GM21737 (cell line): ENCODE measurements around the gene SIGLEC5.
"Not testable (repeated sequence)": the region's sequence is repeated elsewhere in the genome, so short reads cannot be mapped to it uniquely, and the experiment has no call there.

Source experiments
- ATAC-seq: cut with Tn5 transposase; IDR thresholded peaks from one replicate; pipeline ENCODE4 v1.9.1; 2021; ENCODE audit warnings: mild to moderate bottlenecking, moderate library complexity; ENCODE audit not compliant: unreplicated experiment

The SIGLEC5 gene, protein sequence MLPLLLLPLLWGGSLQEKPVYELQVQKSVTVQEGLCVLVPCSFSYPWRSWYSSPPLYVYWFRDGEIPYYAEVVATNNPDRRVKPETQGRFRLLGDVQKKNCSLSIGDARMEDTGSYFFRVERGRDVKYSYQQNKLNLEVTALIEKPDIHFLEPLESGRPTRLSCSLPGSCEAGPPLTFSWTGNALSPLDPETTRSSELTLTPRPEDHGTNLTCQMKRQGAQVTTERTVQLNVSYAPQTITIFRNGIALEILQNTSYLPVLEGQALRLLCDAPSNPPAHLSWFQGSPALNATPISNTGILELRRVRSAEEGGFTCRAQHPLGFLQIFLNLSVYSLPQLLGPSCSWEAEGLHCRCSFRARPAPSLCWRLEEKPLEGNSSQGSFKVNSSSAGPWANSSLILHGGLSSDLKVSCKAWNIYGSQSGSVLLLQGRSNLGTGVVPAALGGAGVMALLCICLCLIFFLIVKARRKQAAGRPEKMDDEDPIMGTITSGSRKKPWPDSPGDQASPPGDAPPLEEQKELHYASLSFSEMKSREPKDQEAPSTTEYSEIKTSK

GRCh38 chr19:51630315-51630714, at the start of gene SIGLEC5:
SIGLEC5 (minus strand) TSS chr19:51630401; CDS start chr19:51630335, 66 bp downstream.
- ATAC-seq: not testable (repeated sequence)

DNA sequence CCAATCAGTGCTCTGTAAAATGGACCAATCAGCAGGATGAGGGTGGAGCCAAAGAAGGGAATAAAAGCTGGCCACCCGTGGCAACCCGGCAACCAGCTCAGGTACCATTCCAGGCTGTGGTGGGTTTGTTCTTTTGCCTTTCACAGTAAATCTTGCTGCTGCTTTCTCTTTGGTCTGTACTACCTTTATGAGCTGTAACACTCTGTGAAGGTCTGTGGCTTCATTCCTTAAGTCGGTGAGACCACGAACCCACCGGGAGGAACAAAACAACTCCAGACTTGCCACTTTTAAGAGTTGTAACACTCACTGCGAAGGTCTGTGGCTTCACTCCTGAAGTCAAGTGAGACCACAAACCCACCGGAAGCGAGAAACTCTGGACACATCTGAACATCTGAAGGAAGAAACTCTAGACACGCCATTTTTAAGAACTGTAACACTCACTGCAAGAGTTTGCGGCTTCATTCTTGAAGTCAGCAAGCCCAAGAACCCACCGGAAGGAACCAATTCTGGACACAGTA, 46.4 kb upstream of the SIGLEC5 start:
- ATAC-seq: no peak

DNA sequence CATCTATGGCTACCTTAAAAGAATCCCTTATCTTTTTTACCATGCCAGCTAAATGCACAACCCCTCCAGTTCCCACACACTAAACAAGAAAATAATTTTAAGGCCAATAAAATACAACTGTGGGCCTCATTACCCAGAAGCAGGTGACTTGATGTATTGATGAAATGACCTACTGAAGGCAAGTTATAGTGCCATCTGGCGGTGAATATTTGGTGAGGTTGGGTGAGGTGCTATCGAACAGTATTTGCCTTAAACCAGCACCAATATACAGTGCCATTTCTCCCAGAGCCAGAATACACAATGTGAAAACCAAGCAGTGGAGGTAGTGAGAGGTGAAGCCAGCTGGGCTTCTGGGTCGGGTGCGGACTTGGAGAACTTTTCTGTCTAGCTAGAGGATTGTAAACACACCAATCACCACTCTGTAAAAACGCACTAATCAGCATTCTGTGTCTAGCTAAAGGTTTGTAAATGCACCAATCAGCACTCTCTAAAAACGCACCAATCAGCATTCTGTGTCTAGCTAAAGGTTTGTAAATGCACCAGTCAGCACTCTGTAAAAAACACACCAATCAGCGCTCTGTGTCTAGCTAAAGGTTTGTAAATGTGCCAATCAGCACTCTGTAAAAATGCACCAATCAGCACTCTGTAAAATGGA, 45.8 kb upstream of the SIGLEC5 start:
- ATAC-seq: not testable (repeated sequence)

DNA sequence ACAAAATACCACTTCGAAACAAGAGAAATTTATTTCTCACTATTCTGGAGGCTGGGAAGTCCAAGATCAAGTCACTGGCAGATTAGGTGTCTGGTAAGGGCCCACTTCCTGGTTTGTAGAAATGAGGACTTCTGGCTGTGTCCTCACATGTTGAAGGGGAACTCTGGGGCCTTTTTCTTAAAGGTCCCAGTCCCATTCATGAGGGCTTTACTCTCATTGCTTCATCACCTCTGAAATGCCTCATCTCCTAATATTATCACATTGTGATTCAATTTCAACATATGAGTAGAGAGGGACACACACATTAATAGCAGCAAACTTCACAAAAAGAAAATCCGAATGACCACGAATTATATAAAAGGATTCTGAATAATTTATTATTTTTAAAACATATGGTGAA, 38.0 kb upstream of the SIGLEC5 start:
- no peak for ATAC-seq

GRCh38 chr19:51664997-51665396, 34.8 kb upstream of the SIGLEC5 start:
- no peak for ATAC-seq

GRCh38 chr19:51664131-51664530, 33.9 kb upstream of the SIGLEC5 start:
- no peak for ATAC-seq

DNA sequence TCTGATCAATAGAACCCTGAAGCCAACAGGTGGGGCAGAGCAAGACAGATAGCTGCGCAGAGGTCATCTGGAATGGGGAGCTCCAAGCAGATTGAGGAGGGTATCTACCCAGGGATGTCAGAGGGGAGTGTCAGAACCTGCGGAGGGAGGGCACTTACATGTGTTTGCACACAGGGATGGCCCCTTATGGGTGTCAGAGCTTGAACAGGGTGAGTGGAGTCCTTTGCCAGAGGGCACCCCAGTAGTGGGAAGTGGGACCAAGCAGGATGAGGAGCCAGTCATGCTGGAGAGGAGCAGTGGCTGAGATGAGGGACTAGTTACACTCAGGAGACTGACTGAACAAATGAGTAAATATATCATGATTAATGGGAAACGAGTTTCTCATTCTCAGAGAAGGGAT, 33.4 kb upstream of the SIGLEC5 start:
- ATAC-seq: no peak

- ATAC-seq: no peak
Measured at GRCh38 chr19:51660975-51661600, 30.9 kb upstream of the SIGLEC5 start.

DNA sequence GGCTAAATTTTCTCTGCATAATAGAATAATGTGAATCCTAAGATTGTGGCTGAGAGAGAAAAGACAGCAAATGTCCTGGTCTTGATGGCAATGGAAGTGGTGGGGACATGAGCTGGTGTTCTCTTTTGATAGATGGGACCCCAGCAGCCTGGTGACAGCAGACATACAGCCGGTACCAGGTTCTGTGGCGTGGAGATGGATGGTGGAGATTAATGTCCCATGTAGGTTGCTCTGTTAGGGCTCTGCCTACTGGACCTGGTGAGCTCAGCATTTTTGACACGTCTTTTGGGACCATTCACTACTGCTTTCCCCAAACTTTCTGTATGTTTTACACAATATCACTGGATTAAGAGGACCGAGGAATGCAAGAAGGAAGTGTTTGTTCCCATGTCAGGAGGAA, 24.6 kb upstream of the SIGLEC5 start:
- no peak for ATAC-seq

DNA sequence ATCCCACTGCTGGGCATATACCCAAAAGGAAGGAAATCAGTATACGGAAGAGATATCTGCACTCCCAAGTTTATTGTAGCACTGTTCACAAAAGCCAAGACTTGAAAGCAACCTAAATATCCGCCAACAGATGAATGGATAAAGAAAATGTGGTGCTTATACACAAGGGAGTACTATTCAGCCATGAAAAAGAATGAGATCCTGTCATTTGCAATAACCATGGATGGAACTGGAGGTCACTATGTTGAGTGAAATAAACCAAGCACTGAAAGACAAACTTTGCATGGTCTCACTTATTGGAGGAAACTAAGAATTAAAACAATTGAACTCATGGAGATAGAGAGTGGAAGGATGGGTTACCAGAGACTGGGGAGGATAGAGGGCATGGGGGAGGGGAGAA, 23.0 kb upstream of the SIGLEC5 start:
- no peak for ATAC-seq

- ATAC-seq: no peak
Measured at GRCh38 chr19:51652266-51652665, 22.1 kb upstream of the SIGLEC5 start.

- no peak for ATAC-seq
Measured at GRCh38 chr19:51651216-51651846, 21.1 kb upstream of the SIGLEC5 start.

DNA sequence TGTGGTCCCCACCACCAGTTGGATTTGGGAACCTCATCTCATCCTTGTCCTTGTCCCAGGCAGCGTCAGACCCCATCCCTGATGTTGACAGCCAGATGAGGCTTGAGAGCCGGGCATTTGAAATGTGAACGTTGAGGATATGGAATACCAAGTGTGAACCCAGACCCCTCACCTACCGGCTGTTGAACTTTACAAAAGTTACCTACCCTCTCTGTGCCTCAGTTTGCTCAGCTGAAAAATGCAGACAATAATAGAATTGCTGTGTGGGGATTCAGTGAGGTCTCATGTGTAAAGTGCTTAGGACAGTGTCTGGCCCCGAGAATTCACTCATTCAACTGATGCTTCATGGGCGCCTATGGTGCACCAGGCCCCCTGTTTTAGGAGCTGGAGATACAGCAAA, 17.1 kb upstream of the SIGLEC5 start:
- no peak for ATAC-seq

- ATAC-seq: not testable (repeated sequence)
Measured at GRCh38 chr19:51646730-51647129, 16.5 kb upstream of the SIGLEC5 start, which contains the start of gene SIGLEC14. SIGLEC14 (minus strand) TSS chr19:51646825; CDS start chr19:51646759, 66 bp downstream.

GRCh38 chr19:51644636-51645271, 14.6 kb upstream of the SIGLEC5 start:
- no peak for ATAC-seq

- ATAC-seq: no peak
Measured at GRCh38 chr19:51641648-51642047, 11.4 kb upstream of the SIGLEC5 start.

DNA sequence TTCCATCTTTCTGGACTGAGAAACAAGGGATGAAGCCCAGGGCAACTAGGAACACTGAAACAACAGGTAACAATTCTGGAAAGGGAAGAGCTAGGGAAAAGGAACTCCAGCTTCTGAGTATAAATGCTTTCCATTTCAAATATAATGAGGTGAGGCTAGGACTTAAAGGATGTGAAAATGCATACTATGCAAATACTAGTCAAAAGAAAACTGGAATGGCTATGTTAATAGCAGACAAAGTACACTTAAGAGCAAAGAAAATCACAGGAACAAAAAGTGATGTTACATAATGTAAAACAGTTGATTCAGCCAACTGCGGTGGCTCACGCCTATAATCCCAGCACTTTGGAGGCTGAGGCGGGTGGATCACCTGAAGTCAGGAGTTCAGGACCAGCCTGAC, 10.2 kb upstream of the SIGLEC5 start:
- ATAC-seq: no peak

DNA sequence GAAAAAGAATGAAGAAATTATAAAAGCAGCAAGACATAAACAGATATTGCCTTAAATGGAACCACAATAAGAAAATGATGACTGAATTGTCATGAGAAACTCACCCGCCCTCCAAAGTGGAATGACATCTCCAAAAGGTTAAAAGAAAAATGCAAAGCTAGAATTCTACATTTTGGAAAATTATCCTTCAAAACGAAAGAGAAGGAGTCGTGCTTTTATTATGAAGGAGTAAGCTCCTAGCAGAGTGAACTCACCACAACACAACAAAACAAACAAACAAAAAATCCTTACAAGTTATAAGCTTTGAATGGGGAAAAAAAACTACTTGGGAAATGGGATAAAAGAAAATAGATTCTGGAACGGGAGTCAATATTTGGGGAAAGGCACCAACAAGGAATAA, 9.7 kb upstream of the SIGLEC5 start:
- ATAC-seq: no peak

GRCh38 chr19:51637362-51637978, 7.3 kb upstream of the SIGLEC5 start:
- no peak for ATAC-seq

DNA sequence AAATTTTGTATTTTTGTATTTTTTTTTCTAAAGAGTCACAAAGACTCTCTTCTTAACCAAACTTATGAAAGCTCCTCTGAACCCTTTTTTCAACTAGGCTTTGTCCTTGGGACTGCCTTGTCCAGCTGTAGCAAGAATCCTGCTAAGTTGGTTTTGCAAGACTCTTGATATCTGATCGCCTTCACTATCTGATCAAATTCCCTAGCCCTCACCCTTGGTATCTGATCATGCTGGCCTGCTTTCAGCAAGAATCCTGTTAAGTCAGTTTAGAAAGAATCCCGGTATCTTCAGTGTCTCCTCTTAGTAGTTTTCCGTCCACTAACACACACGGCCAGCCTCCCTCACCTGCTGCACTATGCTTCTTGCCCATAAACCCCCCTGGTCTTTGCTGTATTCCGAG, 1.9 kb upstream of the SIGLEC5 start:
- no peak for ATAC-seq
